A549 treated with dexamethasone at 1 μM for 4 hours (cell line): ENCODE data around the gene ARG1. TPM values are rescaled to one million over a fixed set of nuclear protein-coding genes. Genes with fewer than 3 reads are reported as not detected.

ENCODE experiments used
- total RNA-seq: library from RNA; stranded (reverse); fragments of 200-300 nt; extraction: Qiagen RNA extraction; gene quantifications from 5 replicates; pipeline ENCODE4 v1.2.3, GENCODE V29; 2022

The ARG1 gene
- total RNA-seq = not detected in 5 replicates

DNA sequence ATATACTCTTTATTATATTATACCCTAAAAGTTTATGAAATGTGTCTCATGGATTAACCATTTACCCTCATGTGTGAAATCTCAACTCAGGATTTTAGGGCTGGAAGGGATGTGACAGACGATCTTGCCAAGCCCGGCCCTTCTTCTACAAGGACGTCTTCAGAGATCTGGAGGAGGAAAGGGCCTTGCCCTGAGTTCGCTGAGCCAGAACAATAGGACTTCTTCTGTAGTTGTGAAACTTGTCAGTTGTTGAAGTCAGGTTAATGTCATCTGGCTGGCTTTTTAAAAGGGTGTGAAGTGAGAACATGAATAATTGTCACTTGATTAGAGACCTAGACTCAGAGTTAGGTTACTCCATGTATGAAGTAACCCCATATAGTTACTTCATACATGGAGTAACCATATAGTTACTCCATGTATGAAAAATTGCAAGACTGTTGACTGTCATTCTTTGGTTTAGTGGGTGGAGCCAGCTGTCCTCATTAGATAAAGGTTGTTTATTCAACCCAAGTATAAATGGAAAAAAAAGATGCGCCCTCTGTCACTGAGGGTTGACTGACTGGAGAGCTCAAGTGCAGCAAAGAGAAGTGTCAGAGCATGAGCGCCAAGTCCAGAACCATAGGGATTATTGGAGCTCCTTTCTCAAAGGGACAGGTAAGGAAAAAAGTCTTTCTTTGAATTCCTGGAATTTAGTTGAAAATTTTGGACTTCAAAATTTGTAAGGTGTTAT lies at the start of gene ARG1:
Gene ARG1, plus strand, starts transcription at position 541 of the 730 bp plus-strand sequence. Its CDS starts 57 bp downstream, at position 598.

DNA sequence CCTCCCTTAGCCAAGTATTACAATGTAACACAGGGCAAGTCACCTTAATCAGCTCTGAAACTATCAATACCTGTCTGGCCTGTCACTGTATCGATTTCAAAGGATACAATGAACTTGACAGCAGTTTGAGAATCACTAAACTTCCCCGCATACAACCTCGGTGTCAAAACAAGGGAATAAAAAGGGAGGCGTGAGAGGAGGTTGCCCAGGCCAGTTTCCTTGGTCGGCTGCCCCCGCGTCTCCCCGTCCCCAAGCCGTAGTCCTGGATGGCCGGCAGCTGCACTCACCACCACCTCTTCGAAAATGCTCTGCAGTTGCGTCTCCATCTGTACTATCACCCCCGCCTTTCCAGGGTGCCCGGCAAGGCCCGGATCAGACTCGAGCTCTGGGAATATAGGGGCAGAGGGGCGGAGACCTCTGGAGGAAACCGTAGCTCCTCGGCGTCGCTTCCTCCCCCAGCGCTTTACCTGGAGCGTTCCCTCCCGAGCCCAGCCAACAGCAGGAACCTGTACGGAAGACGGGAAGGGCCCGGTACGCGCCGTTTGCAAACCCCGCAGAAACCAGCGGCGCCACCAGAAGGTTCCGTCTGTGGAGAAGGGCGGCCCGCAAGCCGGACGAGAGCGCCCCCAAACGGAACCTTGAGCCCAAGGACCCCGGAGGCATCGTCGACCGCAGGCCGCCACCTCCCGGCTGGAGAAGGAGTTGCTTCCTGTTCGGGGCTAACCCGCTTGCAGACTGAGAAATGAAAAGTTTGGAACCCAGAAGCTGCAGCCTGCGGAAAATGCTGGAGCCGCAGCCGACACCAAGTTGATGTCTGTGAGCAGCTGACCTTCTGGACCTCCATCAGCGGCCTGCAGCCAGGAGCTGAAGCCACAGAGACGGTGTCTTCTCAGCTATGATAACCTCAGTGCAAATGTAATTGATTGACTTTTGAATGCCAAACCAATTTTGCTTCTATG lies 55.0 kb downstream of the ARG1 start, which contains the start of gene MED23:
Gene MED23, minus strand, starts transcription at position 519 of the 959 bp plus-strand sequence. Its CDS starts 193 bp downstream, at position 326.

Other genes starting within 250 kb of the ARG1 start
- 5.4 to 8.1 TPM (median 7.5 TPM) in 5 replicates for gene MED23, start 55.0 kb downstream of the ARG1 start, total RNA-seq
- 0.18 TPM in 1 of 5 replicates, not detected in the others for gene ENPP3, start 64.1 kb downstream of the ARG1 start, total RNA-seq
- not detected in 5 replicates for gene OR2A4, start 128.2 kb downstream of the ARG1 start, total RNA-seq
- not detected in 5 replicates for gene CTAGE9, start 137.8 kb downstream of the ARG1 start, total RNA-seq
- 1.3 to 2.0 TPM (median 1.6 TPM) in 5 replicates for gene ENPP1, start 234.8 kb downstream of the ARG1 start, total RNA-seq